HG03558 (cell line): Measurements from ENCODE around the gene ZNF548.
"Not testable (repeated sequence)": the region's sequence is repeated elsewhere in the genome, so short reads cannot be mapped to it uniquely, and the experiment has no call there.

Source experiments
- ATAC-seq: cut with Tn5 transposase; IDR thresholded peaks from one replicate; pipeline ENCODE4 v1.9.1; 2021; ENCODE audit warnings: moderate number of reproducible peaks; ENCODE audit not compliant: unreplicated experiment; ENCODE audit errors: extremely low read depth

ZNF548 gene

DNA sequence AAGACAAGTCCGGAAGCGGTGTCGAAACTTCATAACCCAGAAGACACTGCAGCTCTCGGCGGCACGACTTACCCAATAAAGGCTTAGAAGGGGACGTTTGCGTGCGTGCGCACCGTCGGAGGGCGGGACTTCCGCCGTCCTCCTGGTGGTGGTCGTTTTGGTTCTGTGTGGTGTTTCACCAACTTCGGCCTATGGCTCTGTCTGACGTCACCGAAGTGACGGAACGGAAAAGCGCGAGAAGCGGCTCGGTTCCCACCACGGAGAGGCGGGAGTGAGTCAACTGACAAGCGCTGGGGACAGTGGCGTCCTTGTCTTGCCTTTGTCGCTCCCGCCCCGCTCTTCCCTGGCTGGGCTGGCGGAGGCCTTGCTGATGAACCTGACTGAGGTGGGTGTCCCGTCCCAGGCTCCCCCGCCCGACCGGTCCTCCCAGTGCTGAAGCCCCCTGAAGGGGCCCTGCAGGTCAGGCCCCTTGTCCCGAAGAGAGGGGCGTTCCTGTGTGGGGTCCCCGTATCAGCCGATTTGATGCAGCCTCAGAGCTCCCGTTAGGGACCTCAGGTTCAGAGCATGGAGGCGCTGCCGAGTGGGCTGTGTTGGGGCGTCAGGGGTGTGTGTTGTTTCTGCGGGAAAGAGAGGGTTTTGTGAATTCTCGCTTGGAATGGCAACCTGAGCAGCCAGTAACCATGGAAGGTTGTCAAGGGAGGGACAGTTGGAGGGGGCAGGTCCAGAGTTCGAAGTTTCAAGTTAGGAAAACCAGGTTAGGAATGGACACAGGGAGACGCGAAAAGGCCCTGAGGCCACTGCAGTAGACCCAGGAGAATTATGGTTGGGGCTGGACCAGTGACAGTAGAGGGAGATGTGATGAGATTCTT is at the start of gene ZNF548:
Gene ZNF548, plus strand, starts transcription at position 125 of the 869 bp plus-strand sequence. Its CDS starts 246 bp downstream, at position 371.
- peak; percentile 93 for ATAC-seq

DNA sequence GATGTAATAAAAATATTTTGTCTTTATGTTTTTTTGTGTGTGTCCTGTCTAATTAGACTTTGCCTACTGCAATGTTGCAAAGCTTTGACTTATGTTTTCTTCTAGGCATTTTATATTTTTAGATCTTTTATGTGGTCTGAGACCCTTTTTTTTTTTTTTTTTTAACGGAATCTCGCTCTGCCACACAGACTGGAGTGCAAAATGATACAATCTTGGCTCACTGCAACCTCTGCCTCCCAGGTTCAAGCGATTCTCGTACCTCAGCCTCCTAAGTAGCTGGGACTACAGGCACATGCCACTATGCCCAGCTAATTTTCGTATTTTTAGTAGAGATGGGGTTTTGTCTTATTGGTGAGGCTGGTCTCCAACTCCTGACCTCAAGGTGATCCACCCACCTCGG is 47.1 kb upstream of the ZNF548 start:
- no peak for ATAC-seq

DNA sequence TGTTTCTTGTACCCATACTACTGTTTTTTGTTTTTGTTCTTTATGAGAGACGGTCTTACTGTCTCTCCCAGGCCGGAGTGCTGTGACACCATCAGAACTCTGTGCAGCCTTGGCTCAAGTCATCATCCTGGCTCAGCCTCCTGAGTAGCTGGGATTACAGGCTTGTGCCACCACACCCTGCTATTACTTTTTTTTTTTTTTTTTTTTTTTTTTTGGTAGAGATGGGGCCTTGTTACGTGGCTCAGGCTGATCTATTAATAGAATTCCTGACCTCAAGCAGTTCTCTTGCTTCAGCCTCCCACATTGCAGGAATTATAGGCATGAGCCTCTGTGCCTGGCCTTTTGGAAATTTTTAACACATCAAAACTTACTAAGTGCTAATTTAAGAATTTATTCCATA is 41.5 kb upstream of the ZNF548 start:
- no peak for ATAC-seq

DNA sequence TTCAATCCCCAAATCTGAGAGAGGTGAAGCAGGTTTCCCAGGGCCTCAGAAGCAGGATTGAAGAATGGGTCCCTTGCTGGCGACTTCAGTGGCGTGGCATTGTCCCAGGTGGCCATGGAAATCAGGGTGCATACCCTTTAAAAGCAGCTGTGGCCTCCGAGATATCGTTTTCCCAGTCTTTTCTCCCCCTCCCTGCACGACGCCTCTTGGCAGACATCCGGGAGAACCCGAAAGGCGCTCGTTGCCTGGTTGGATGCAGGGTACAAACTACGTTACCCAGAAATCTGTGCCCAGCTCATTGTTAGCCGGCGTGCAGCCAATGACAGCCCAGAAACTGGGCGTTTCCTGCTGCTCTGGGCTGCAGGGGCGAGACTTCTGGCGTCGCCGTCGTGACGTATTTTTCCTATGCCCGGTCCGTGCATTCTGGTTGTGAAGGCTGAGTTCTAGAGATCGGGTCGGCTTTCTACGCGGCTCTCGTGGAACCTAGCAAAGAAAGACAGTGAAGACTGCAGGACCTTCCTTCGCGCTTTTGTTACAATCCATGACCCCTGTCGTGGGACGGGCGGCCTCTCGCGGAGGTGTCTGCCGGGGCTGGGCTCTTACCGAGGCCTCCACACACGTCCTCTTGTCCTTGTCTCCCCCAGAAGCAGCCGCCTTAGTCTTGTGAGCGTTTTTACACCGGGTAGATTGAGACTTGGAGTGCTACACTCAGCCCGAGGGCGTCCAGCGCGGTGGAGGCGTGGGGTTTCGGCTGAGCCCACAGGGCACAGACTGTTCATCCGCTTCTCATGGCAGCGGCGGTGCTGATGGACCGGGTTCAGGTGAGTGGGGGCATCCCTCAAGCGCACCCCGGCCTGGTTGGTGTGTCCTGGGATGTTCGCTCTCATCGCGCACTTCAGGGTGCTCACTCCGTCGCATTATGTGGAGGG is 38.5 kb upstream of the ZNF548 start, which contains the start of gene ZNF304:
Gene ZNF304, plus strand, starts transcription at position 395 of the 929 bp plus-strand sequence. Its CDS starts 394 bp downstream, at position 789.
- peak; percentile 91 for ATAC-seq

DNA sequence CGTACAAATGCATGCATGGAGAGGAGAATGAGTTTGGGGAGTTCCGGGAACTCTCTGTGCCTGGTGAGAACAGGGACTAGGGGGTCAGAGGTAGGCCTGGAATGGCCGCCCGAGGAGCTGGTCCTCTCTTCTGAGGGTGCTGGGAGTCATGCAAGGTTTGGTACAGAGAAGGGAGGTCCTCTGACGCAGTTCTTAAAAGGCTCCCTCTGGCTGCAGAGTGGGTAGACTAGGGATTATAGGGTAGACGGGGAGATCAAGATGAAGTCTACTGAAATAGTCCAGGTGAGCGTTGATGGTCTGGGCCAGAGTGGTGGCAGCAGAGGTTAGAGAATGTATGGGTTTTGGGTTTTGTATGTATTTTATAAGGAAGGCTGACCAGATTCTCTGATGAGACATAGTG is 37.8 kb upstream of the ZNF548 start:
- ATAC-seq = no peak

DNA sequence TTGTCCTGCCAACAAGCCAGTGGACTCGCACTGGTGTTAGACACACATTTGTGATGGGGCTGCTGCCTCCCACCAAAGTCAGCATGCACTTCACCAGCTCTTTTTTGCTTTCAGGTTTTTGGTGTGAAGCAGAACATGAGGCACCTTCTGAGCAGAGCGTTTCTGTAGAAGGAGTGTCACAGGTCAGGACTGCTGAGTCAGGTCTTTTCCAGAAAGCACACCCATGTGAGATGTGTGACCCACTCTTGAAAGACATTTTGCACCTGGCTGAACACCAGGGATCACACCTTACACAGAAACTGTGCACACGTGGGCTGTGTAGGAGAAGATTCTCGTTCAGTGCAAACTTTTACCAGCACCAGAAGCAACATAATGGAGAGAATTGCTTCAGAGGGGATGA is 33.7 kb upstream of the ZNF548 start:
- ATAC-seq = no peak

DNA sequence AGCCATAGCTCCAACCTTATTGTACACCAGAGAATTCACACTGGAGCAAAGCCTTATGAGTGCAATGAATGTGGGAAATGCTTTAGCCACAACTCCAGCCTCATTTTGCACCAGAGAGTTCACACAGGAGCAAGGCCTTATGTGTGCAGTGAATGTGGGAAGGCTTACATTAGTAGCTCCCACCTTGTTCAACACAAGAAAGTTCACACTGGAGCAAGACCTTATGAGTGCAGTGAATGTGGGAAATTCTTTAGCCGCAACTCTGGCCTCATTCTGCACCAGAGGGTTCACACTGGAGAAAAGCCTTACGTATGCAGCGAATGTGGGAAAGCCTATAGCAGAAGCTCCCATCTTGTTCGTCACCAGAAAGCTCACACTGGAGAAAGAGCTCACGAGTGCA is 32.2 kb upstream of the ZNF548 start:
- ATAC-seq = no peak

DNA sequence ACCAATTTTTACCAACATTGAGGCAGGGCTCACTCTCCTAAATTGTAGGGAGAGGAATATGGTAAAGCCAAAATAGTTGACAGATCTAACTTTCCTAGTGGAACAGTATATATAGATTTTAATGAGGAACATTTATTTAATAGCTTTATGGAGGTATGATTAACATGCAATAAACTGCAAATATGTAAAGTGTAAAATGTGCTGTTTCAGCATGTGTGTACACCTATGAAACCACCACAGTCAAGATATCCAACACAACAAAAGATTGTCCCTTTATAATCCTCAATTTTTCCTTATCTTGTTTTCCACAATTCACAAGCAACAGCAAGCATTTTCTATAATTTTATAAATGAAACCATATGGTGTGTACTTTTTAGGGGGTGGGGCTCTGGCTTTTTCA is 30.4 kb upstream of the ZNF548 start:
- no peak for ATAC-seq

DNA sequence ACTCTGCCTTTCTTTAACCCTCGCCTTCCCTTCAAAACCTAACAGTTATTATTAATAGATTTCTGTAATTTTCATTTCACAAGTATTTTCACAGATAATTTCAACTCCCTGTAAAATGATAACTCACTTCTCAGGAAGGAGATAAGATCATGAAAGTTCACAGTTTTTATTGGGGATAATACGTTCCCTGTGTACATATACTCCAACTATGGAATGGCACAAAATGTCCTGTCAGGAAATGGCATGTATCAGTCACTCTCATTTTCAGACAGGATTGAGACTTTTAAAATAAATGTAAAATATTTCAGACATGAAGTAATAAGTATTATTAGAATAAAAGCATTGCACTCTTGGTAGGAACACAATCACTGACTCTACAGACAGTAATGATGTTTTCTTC is 27.2 kb upstream of the ZNF548 start:
- no peak for ATAC-seq

DNA sequence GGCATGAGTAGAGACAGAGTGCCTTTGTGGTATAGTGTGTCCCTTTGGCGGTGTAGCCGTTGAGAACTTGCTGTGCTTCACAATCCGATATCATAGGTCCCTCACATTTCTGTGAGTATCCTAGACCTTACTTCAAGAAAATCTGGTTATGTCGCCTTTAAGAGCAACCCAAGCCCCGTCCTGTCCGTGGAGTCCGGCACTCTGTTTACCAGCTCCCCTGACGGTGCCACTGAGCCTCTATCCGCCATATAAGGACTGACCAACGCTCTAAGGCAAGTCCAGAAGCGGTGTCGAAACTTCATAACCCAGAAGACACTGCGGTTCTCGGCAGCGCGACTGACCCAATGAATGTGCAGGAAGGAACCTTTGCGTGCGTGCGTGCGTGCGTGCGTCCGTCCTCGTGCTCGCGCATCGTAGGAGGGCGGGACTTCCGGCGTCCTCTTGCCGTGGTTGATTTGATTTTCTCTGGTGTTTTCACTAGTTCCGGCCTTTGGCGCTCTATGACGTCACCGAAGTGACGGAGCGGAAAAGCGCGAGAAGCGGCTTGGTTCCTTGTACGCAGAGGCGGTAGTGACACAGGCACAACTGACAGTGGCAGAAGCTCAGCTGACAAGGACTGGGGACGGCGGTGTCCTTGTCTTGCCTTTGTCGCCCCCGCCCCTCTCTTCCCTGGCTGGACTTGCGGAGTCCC is 26.5 kb upstream of the ZNF548 start, which contains the start of the genes TRAPPC2B and ZNF547:
Gene TRAPPC2B, plus strand, starts transcription at position 555 of the 691 bp plus-strand sequence. CDS start 1,283 bp downstream, outside the sequence.
Gene ZNF547, plus strand, starts transcription at position 555 of the 691 bp plus-strand sequence. CDS start 5,005 bp downstream, outside the sequence.
- ATAC-seq = peak; percentile 87

DNA sequence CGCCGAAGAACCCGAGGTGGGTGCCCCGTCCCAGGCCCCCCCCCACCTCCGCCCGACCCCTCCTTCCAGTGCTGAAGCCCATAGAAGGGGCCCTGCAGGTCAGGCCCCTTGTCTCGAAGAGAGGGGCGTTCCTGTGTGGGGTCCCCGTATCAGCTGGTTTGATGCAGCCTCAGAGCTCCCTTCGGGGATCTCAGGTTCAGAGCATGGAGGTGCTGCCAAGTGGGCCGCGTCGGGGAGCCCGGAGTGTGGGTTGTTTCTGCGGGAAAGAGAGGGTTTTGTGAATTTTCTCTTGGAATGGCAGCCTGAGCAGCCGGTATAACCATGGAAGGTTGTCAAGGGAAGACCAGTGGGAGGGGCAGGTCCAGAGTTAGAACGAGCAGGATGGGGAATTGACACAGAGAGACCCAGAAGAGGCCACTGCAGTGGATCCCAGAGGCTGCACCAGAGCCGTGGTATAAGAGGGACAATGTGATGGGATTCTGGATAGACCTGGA is 25.9 kb upstream of the ZNF548 start:
- ATAC-seq = no peak

DNA sequence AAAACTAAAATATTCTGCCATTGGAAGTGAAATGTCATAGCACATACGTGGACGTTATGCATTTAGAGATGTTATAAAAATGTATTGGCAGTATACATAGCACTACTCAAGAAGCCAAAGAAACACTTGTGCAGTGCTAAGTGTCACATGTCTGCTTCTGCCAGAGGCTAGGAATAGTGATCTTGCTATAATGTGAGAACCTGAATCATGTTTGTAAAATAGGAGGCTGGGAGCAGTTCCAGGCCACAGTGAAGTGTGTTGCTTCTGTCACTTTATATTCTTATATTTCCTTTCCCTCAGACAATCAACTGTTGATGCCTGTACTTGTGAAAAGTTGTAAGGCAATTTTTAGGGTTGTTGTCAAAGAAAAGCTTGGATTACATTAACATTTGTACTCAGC is 22.9 kb upstream of the ZNF548 start:
- ATAC-seq = no peak

DNA sequence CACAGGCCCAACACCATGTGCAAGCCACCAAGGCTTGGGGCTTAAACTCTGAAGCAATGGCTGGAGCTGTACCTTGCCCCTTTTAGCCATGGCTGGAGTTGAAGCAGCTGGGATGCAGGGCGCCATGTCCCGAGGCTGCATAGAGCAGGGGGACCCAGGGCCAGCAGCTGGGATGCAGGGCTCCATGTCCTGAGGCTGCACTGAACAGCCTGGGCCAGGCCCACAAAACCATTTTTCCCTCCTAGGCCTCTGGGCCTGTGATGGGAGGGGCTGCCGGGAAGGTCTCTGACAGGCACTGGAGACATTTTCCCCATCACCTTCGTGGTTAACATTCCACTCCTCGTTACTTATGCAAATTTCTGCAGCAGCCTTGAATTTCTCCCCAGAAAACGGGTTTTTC is 15.5 kb upstream of the ZNF548 start:
- ATAC-seq = no peak

DNA sequence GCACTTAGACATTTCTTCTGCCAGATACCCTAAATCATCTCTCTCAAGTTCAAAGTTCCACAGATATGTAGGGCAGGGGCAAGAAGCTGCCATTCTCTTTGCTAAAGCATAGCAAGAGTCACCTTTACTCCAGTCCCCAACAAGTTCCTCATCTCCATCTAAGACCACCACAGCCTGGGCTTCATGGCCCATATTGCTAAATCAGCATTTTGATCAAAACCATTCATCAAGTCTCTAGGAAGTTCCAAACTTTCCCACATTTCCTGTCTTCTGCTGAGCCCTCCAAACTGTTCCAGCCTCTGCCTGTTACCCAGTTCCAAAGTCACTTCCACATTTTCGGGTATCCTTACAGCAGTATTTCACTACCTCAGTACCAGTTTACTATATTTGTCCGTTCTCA is 15.0 kb upstream of the ZNF548 start:
- ATAC-seq = not testable (repeated sequence)

DNA sequence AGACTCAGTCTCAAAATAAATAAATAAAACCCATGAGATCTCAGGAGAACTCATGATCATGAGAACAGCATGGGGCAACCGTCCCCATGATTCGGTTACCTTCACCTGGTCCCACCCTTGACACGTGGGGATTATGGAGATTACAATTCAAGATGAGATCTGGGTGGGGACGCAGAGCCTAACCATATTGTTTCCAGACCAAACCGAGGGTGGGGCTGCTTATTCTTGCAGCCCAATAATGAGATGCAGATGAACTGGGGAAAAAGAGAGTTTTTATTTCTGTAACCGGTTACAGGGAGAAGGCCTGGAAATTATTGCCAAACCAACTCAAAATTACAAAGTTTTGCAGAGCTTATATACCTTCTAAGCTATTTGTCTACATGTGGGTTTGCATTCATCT is 13.5 kb upstream of the ZNF548 start:
- no peak for ATAC-seq

DNA sequence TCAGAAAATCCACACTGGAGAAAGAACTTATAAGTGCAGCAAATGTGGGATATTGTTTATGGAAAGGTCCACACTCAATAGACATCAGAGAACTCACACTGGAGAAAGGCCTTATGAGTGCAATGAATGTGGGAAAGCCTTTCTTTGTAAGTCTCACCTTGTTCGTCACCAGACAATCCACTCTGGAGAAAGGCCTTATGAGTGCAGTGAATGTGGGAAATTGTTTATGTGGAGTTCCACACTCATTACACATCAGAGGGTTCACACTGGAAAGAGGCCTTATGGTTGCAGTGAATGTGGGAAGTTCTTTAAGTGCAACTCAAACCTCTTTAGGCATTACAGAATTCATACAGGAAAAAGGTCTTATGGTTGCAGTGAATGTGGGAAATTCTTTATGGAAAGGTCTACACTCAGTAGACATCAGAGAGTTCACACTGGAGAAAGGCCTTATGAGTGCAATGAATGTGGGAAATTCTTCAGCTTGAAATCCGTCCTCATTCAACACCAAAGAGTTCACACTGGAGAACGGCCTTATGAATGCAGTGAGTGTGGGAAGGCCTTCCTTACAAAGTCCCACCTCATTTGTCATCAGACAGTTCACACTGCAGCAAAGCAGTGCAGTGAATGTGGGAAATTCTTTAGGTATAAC is 12.0 kb upstream of the ZNF548 start:
- no peak for ATAC-seq

DNA sequence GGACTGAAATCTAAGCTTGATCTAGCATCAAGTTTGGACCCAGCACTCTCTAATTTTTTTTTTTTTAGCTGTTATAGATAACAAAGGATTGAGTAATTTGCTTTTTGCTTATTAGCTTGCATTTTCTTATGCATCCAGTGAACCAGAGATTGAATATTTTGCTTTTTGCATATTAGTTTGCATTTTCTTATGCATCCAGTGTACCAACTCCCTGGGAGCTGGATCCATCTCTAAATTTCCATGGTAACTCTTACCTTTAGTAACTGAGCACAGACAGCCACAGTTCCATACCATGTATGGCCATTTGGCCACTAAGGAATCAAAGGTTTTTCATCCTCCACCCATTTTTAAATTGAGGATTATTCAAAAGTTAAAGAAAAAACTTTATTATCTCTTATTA is 8.7 kb upstream of the ZNF548 start:
- no peak for ATAC-seq

DNA sequence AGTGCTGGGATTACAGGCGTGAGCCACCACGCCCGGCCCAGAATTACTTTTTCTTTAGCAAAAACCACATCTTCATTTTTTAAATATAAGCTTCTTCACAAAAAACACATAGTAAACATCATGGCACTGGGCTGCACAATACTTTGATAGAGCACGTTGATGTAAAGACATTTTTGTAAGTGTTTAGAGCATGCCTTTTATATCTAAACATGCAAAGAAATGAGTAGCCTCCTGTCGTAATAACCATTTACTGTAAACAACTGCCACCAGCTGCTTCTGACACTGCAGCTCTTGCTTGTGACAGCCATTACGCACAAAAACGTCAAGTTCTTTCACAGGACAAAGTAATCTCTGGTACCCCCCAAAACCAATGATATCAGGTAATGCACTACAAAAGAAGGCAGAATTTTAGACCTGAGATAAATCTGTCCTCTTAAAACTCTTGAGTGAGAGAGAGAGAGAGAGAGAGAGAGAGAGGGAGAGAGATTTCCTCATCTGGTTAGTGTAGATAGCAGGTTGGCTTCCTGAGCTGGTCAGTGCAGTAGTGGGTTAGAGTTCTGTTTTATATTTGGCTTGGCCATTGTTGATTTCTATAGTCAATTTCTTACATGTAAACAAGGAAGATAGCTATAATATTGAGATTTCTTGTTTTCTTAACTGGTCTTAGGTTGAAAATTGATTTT is 6.7 kb upstream of the ZNF548 start:
- no peak for ATAC-seq

DNA sequence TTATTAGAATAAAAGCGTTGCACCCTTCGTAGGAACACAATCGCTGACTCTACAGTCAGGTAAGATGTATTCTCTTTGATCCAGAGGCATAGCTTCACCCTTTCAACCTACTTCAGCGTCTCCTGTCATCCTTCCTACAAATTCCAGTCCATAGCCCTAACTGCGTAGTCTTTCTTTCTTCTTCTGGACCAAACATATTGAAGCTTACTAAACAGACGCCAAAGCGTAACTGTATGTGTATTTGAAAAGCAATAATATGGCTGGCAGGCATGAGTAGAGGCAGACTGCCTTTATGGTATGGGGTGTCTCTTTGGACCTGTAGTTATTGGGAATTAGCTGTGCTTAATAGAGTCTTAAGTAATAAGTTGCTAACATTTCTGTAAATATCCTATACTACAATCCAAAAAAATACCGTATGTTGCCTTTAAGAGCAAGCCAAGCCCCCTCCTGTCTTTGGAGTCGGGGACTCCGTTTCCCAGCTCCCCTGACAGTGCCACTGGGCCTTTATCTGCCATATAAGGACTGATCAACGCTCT is 392 bp upstream of the ZNF548 start:
- ATAC-seq = no peak
